Measurements from ENCODE around the gene FXYD4.
"Not testable (repeated sequence)": the region's sequence is repeated elsewhere in the genome, so short reads cannot be mapped to it uniquely, and the experiment has no call there.

FXYD4 gene

GRCh38 chr10:43376828-43377423 lies 5.5 kb downstream of the FXYD4 start:
- DNase-seq: no peak

- no peak for DNase-seq
These were observed 6.0 kb downstream of the FXYD4 start for GRCh38 chr10:43377424-43377883.

DNA sequence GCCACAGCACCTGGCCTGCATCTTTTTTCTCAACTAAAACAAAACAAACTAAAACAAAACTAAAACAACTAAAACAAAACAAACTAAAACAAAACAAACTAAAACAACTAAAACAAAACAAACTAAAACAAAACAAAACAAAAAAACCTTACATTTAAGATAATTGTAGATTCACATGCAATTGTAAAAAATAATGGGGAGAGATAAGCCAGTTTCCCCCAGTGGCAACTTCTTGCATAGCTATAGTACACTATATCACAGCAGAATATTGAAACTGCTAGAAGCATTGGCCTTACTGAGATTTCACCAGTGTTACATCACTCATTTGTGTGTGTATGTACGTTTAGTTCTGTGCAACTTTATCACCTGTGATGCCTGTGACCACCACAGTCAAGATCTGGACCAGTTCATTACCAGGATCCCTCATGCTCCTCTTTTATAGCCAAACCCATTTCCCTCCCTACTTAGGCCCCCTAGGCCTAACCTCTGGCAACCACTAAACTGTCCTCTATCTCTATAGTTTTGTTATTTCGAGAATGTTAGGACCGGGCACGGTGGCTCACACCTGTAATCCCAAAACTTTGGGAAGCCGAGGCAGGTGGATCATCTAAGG lies 9.3 kb downstream of the FXYD4 start:
- no peak for DNase-seq

- no peak for DNase-seq
These were observed 12.0 kb downstream of the FXYD4 start for GRCh38 chr10:43383204-43383971.

- DNase-seq: no peak
These were observed 13.1 kb downstream of the FXYD4 start for GRCh38 chr10:43384252-43385221.

GRCh38 chr10:43385412-43386004 lies 14.1 kb downstream of the FXYD4 start:
- DNase-seq: no peak

DNA sequence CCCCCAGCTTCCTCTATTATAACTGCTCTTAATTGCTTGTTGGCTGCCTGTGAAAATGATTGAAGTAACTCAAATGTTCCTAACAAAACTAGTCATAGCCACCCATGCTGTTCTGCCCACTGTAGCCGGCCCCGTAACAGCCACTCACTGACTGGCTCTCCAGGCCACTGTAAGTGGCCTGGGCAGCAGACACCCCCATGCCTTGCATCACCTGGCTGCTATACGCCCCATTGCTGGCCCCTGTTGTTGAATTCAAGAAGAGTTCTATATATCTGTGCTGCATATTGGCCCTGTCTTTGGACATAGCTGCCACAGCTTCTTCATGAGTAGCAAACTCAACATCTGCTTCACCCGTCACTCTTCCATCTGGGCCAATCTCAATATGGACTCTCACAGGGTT lies 15.1 kb downstream of the FXYD4 start:
- DNase-seq: no peak

DNA sequence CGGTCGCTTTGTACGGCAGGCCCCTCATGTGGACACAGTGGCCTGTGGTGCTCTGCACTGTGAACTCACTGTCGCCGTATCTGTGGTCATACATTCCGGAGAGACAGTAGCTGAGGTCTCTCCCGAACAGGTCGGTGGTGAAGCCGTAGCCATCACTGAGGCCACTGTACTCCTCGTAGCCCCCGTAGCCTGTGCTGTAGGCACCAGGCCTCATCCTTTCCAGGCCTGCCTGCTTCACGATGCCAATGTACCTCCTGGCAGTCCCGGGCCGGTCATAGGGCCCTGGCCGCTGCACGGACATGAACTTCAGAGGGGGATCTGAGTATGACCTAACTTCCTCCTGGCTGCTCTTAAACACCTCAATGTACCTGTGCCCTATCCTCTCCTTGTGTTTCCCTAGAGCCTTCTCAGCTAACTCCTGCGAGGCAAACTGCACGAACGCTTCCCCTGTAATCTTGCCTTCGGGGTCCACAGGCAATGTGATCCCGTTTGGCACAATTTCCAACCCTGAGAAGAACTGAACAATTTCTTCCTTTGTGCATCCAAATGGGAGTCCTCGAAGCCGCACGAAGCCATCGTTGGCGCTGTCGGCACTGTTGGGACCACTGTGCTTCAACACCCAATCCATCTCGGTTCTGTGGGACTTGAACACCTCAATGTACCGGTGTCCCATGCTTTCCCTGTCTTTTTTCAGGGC lies 15.7 kb downstream of the FXYD4 start:
- no peak for DNase-seq

GRCh38 chr10:43387678-43388032 lies 16.2 kb downstream of the FXYD4 start:
- DNase-seq: no peak

- no peak for DNase-seq
These were observed 18.4 kb downstream of the FXYD4 start for GRCh38 chr10:43389867-43390266.

- DNase-seq: no peak
These were observed 18.9 kb downstream of the FXYD4 start for GRCh38 chr10:43390333-43390732.

GRCh38 chr10:43390759-43391158 lies 19.3 kb downstream of the FXYD4 start:
- DNase-seq: peak; percentile 6

- no peak for DNase-seq
These were observed 20.1 kb downstream of the FXYD4 start for GRCh38 chr10:43391496-43391895.

GRCh38 chr10:43392748-43393147 lies 21.3 kb downstream of the FXYD4 start:
- no peak for DNase-seq

- not testable (repeated sequence) for DNase-seq
These were observed 21.8 kb downstream of the FXYD4 start for GRCh38 chr10:43393186-43393585.

- no peak for DNase-seq
These were observed 22.3 kb downstream of the FXYD4 start for GRCh38 chr10:43393606-43394360.

DNA sequence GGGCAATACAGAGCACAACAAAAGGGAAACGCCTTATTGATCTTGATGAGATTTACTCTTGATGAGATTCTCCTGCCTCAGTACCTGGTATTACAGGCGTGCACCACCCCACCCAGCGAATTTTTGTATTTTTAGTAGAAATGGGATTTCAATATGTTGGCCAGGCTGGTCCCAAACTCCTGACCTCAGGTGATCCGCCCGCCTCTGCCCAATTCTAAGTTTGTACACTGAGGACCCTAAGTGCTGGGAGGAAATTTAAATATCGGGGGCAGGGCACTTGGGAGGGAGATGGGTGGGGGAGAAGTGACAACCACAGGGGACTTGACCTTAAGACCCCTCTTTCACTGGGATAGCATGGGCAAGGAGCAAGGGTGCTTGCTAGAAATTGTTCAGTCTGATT lies 23.4 kb downstream of the FXYD4 start:
- no peak for DNase-seq

GRCh38 chr10:43395571-43396060 lies 24.2 kb downstream of the FXYD4 start:
- DNase-seq: no peak

DNA sequence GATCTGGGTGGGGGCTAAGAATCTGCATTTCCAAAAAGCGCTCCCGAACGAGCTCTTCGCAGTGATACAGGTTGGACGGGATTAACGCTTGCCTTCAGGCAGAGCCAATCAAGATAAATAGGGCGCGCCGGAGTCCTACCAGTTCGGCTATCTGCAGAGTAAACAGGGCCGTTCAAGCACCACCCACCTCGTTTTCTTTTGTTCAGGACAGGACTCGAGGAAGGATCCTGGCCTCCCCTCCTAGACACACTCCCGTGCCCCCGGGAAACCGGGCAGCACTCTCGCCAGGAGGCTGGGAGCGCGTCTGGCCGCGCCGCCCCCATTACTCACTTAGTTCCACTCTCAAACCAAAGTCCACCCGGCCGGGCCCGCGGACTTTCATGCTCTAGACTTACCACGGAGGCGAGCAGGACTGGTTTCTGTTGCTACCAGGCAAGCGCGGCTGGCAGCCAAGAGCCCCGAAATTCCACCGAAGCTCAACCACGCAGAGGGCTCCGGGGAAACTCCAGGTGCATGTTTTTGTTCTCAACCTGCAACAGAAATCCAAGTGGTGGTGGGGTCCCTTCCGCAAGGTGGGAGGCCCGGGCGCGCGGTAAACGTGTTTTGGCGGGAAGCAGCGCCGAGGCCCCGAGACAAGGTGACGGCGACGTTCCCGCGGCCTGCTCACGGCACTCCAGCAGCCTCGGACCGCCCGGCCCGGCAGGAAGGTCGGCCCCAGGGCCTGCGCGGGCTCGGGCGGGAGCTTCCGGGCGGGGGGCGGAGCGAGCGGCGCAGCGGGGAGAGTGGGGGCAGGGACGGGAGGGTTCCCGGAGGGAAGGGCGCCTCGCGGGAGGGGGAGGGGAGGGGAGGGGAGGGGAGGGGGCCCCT lies 24.9 kb downstream of the FXYD4 start:
- peak; percentile 35 for DNase-seq
